GM23338 (cell line): ENCODE data around the gene ATP5MC2. TPM values are rescaled to one million over a fixed set of nuclear protein-coding genes. Genes with fewer than 3 reads are reported as not detected.

Experiments
- ATAC-seq: fragments of 200-7000 bp; cut with Tn5 transposase; 3 replicates; pipeline ENCODE4 v1.9.1; 2020
- DNase-seq: peaks from one replicate; pipeline ENCODE4 v3.0.0-alpha.2; 2015; ENCODE audit warnings: low spot score
- H2AFZ ChIP-seq: fragments of 200-600 bp; sonication (generic); 2 replicates; pipeline ENCODE4 v1.8.0; 2016; ENCODE audit warnings: antibody characterized with exemption, mild to moderate bottlenecking, moderate library complexity
- H3F3A ChIP-seq: fragments of 200-600 bp; sonication (generic); replicated peaks from 2 replicates; pipeline ENCODE4 v1.8.0; 2017; ENCODE audit warnings: antibody characterized with exemption, mixed run types, low read depth
- H3K27ac ChIP-seq: fragments of 200-600 bp; sonication (generic); 2 replicates; pipeline ENCODE4 v1.6.1; 2016; ENCODE audit warnings: low read depth
- H3K27me3 ChIP-seq: fragments of 200-600 bp; sonication (generic); 2 replicates; pipeline ENCODE4 v1.8.0; 2016; ENCODE audit warnings: mild to moderate bottlenecking, mixed run types, moderate library complexity; ENCODE audit not compliant: insufficient read depth
- H3K36me3 ChIP-seq: fragments of 200-600 bp; sonication (generic); 2 replicates; pipeline ENCODE4 v1.8.0; 2016; ENCODE audit warnings: mild to moderate bottlenecking; ENCODE audit not compliant: insufficient read depth
- H3K4me1 ChIP-seq: fragments of 200-600 bp; sonication (generic); 2 replicates; pipeline ENCODE4 v1.8.0; 2016; ENCODE audit warnings: mild to moderate bottlenecking, moderate library complexity; ENCODE audit not compliant: insufficient read depth
- H3K4me2 ChIP-seq: fragments of 200-600 bp; sonication (generic); 2 replicates; pipeline ENCODE4 v1.7.1; 2017; ENCODE audit warnings: mixed run types
- H3K4me3 ChIP-seq: fragments of 200-600 bp; sonication (generic); 2 replicates; pipeline ENCODE4 v1.6.1; 2016; ENCODE audit warnings: mixed run types
- H3K79me2 ChIP-seq: fragments of 200-600 bp; sonication (generic); replicated peaks from 2 replicates; pipeline ENCODE4 v1.8.0; 2017; ENCODE audit warnings: mild to moderate bottlenecking; ENCODE audit not compliant: insufficient read depth
- H3K9me2 ChIP-seq: fragments of 200-600 bp; sonication (generic); 2 replicates; pipeline ENCODE4 v1.8.0; 2017; ENCODE audit not compliant: insufficient read depth
- H4K20me1 ChIP-seq: fragments of 200-600 bp; sonication (generic); replicated peaks from 2 replicates; pipeline ENCODE4 v1.8.0; 2017; ENCODE audit warnings: mild to moderate bottlenecking; ENCODE audit not compliant: insufficient read depth
- H3K27ac Mint-ChIP-seq: 2 replicates; pipeline ENCODE4 v1.8.0; 2020; ENCODE audit warnings: inconsistent platforms, mild to moderate bottlenecking, moderate library complexity, mixed read lengths
- H3K27me3 Mint-ChIP-seq: 3 replicates; pipeline ENCODE4 v1.8.0; 2022; ENCODE audit warnings: low read depth, mild to moderate bottlenecking, moderate library complexity, mixed read lengths, inconsistent platforms; ENCODE audit not compliant: insufficient read depth, poor library complexity
- H3K36me3 Mint-ChIP-seq: 3 replicates; pipeline ENCODE4 v1.8.0; 2021; ENCODE audit warnings: low read depth, mild to moderate bottlenecking, inconsistent platforms, moderate library complexity, mixed read lengths
- H3K4me1 Mint-ChIP-seq: 3 replicates; pipeline ENCODE4 v1.8.0; 2020; ENCODE audit warnings: mild to moderate bottlenecking, inconsistent platforms, mixed read lengths
- H3K4me3 Mint-ChIP-seq: 3 replicates; pipeline ENCODE4 v1.8.0; 2021; ENCODE audit warnings: moderate library complexity, mild to moderate bottlenecking, inconsistent platforms, mixed read lengths
- H3K9me3 Mint-ChIP-seq: 3 replicates; pipeline ENCODE4 v1.8.0; 2020; ENCODE audit warnings: moderate library complexity, mild to moderate bottlenecking, inconsistent platforms, mixed read lengths
- CREB1 ChIP-seq: fragments of 250-450 bp; sonication (Bioruptor Pico); IDR thresholded peaks from 2 replicates; pipeline ENCODE4 v1.5.0; 2020; ENCODE audit warnings: low read depth, mild to moderate bottlenecking, moderate library complexity
- CTCF ChIP-seq, 2 experiments: fragments of 200-600 bp in 1 of 2; sonication (generic) in 1 of 2; conservative IDR thresholded peaks; 2 replicates each; pipeline versions ENCODE4 v1.5.1 to v1.6.1; 2016 to 2017; ENCODE audit warnings: antibody characterized with exemption in 2 of 2, low read depth in 2 of 2, mild to moderate bottlenecking in 2 of 2, moderate library complexity in 1 of 2
- ETS1 ChIP-seq: IDR thresholded peaks from 2 replicates; pipeline ENCODE4 v1.6.1; 2016; ENCODE audit warnings: antibody characterized with exemption
- EZH2 ChIP-seq: fragments of 200-600 bp; sonication (generic); IDR thresholded peaks from one replicate; pipeline ENCODE4 v1.8.0; 2017; ENCODE audit warnings: antibody characterized with exemption, mild to moderate bottlenecking, low read depth; ENCODE audit not compliant: unreplicated experiment
- EZH2phosphoT487 ChIP-seq: fragments of 200-600 bp; sonication (generic); IDR thresholded peaks from one replicate; pipeline ENCODE4 v1.8.1; 2018; ENCODE audit warnings: antibody characterized with exemption; ENCODE audit not compliant: unreplicated experiment
- JUNB ChIP-seq: IDR thresholded peaks from one replicate; pipeline ENCODE4 v1.6.1; 2016; ENCODE audit warnings: antibody characterized with exemption; ENCODE audit not compliant: unreplicated experiment
- NANOG ChIP-seq: IDR thresholded peaks from 2 replicates; pipeline ENCODE4 v1.6.1; 2016; ENCODE audit warnings: antibody characterized with exemption, borderline replicate concordance
- POLR2AphosphoS5 ChIP-seq: IDR thresholded peaks from 2 replicates; pipeline ENCODE4 v1.6.1; 2016; ENCODE audit warnings: antibody characterized with exemption, low read depth
- REST ChIP-seq: IDR thresholded peaks from one replicate; pipeline ENCODE4 v1.6.1; 2018; ENCODE audit warnings: antibody characterized with exemption; ENCODE audit not compliant: unreplicated experiment
- STAT1 ChIP-seq: IDR thresholded peaks from one replicate; pipeline ENCODE4 v1.6.1; 2016; ENCODE audit warnings: antibody characterized with exemption; ENCODE audit not compliant: unreplicated experiment
- ZNF114 ChIP-seq: fragments of 250-450 bp; sonication (Bioruptor Pico); IDR thresholded peaks from 2 replicates; pipeline ENCODE4 v1.5.0; 2020; ENCODE audit warnings: mild to moderate bottlenecking, moderate library complexity
- ZNF331 ChIP-seq: fragments of 250-450 bp; sonication (Bioruptor Pico); IDR thresholded peaks from 2 replicates; pipeline ENCODE4 v1.5.0; 2020; ENCODE audit warnings: low read depth, mild to moderate bottlenecking, moderate library complexity
- ZNF462 ChIP-seq: fragments of 250-450 bp; sonication (Bioruptor Pico); IDR thresholded peaks from 2 replicates; pipeline ENCODE4 v1.5.0; 2020; ENCODE audit warnings: mild to moderate bottlenecking, moderate library complexity
- polyA plus RNA-seq: library from polyadenylated mRNA; unstranded; fragments of >200 nt; fragmentation: Nextera tagmentation; extraction: Ambion mirVana; gene quantifications from 2 replicates; pipeline ENCODE4 v1.2.1, GENCODE V29; 2016
- total RNA-seq: library from RNA; depleted of rRNA; stranded (reverse); fragments of >200 nt; shearing (Covaris generic); gene quantifications from 2 replicates; pipeline ENCODE4 v1.2.3, GENCODE V29; 2014

The ATP5MC2 gene
- total and polyA plus RNA-seq, 2 experiments from 2014 or later = 362 to 821 TPM

GRCh38 chr12:53626702-53627169 is 49.1 kb downstream of the ATP5MC2 start:
- Histone ChIP-seq H3F3A (no peaks in the 10 kb centered on the region), H3K9me2 (no peaks in the 10 kb centered on the region), H3K4me3 (peak overlapping the region; percentile 63), H3K27ac (peak overlapping the region; percentile 64; the same call in 1 of the 2 replicates), H3K4me1 (peaks cover 22% of the 10 kb centered on the region), H3K36me3 (no peaks in the 10 kb centered on the region), H3K4me2 (peak overlapping the region; percentile 80), H3K79me2 (peaks cover 37% of the 10 kb centered on the region), H2AFZ (peak overlapping the region; percentile 45), H4K20me1 (no peaks in the 10 kb centered on the region), H3K27me3 (no peaks in the 10 kb centered on the region)
- H3K9me3 Mint-ChIP-seq = no peaks in the 10 kb centered on the region
- no peaks in the 10 kb centered on the region for H3K36me3 Mint-ChIP-seq
- H3K27ac Mint-ChIP-seq = peak overlapping the region; percentile 99
- H3K27me3 Mint-ChIP-seq = peaks cover 9% of the 10 kb centered on the region
- DNase-seq = no peak
- ATAC-seq = no peak
- H3K4me3 Mint-ChIP-seq = peak overlapping the region; percentile 85
- TF ChIP-seq REST = no peak
- TF ChIP-seq ZNF462 = no peak
- no peak for TF ChIP-seq NANOG
- no peak for TF ChIP-seq ZNF114
- TF ChIP-seq STAT1 = no peak
- TF ChIP-seq CREB1 (CRISPR knock-in tag) = no peak
- no peak for TF ChIP-seq EZH2phosphoT487
- no peak for TF ChIP-seq JUNB
- TF ChIP-seq POLR2AphosphoS5 = no peak
- TF ChIP-seq EZH2 = no peak
- TF ChIP-seq ETS1 = no peak
- no peak for TF ChIP-seq CTCF (conservative IDR thresholded peaks at IDR 0.05; ENCODE audit: low read depth in 2 of 2)
- TF ChIP-seq ZNF331 (CRISPR knock-in tag) = no peak
- H3K4me1 Mint-ChIP-seq = peaks cover 26% of the 10 kb centered on the region
